Measurements from ENCODE around the gene NRBP1.

The NRBP1 gene

GRCh38 chr2:27428213-27428977, at the start of gene NRBP1:
TSS of gene NRBP1 (plus strand) at chr2:27428631. CDS start at chr2:27433274, 4,643 bp downstream.
- DNase-seq: peak; percentile 86

GRCh38 chr2:27378809-27379290, 49.6 kb upstream of the NRBP1 start:
- DNase-seq: no peak

- no peak for DNase-seq
Measured at GRCh38 chr2:27379383-27379835, 49.0 kb upstream of the NRBP1 start.

DNA sequence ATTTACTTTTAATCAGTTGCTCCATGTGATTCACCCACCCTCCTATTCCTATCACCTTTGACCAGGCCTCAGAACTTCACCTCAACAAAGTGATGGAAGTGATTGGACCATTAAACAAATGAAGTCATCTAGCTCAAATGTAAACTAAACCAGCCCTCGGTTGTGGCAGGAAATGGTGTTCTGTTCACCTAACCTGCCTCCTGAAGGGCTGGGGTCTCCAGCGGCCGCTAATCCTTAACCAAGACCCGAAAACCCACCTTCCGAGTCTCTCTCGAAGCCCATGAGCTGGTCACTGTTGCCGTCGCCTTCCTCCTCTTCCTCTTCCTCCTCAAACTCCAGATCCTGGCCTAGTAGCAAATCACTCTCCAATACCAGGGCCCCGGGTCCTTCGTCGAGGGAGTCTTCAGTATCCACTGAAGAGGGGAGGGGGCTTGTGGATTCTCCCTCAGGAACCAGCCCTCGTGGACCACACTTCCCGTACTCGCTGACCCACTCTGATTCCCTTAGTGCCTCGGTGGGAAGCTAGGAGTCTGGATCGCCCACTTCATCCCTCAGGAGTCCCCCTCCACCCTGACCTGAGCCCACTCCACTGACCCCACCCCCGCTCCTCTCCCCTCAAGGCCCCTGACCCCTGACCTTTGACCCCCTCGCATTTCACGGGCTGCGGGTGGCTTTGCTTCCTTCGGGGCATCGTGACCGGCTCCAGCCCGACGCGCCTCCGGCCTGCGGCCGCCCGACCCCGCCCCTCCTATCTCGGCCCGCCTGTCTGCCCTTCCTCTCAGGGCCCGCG, 48.4 kb upstream of the NRBP1 start:
- no peak for DNase-seq

DNA sequence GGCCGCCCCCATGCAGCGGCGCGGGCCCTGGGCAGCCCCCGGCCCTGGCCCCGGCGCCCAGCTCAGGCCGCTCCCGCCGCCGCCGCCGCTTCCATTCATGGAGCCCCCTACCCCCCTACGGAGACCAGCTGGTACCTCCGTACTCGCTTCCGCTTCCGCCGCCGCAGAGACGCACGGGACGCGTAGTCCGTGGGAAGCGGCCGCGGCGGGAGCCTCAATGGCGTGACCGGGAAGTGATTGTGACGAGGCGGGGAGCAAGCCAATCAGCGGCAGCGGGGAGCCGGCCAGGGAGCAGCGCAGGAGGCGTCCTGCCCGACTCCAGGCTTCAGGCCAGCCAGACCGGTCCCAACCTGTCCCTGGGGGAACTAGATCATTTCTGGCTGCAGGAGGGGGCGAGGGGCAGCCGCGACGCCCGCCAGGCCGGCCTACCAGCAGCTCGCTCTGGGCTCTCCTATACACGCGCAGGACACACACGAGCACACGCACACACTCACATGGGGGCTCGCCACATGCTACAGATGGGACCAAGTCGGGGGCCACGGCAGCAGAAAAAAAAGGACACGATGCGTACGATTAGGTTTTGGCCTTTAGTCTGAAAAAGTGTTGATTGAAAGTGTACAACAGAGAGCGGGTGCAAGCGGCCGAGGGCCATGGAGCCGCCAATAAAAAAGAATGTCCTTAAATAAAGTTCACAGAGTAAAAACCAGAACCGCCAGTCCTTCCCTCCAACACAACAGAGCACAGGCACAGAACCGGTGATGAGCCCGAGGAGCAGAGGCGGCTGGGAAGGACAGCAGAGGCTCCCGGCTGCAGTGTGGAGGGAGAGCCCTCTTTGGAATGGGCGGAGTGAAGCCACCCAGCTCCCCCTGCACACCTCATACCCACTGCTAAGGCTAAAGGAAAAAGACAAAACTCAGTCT, 47.5 kb upstream of the NRBP1 start, which contains the start of gene ZNF513:
TSS of gene ZNF513 (minus strand) at position 109 of the 920 bp plus-strand sequence. CDS start 208 bp downstream, outside the sequence.
- peak; percentile 90 for DNase-seq

DNA sequence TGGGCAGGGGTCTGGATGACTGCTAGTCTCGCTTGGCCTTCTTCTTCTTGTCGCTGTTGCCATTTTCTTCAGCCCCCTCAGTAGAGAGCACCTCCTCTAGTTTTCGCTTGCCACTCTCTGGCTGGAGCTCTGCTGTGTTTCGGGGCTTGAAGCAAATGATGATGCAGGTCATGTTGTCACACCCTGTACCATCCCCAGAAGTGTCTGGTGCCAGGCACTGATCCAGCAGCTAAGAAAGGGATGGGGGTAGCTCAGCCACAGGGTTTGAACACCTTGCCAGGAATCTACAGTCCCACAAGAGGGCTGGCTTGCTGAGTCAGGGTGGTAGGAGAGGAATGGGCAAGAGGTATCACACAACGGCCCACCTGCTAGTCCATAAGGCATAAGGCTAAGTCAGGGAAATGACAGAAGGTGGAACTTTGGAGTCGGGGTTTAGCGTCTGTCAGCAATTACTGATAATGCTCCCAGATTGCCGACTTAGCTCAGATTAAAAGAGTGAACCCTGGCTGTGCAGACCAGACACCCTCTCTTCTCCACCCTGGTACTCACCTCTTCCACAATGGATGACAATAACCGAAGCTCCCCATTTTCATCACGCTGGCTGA, 46.8 kb upstream of the NRBP1 start:
- no peak for DNase-seq

GRCh38 chr2:27390822-27391679, 37.4 kb upstream of the NRBP1 start:
- DNase-seq: no peak

DNA sequence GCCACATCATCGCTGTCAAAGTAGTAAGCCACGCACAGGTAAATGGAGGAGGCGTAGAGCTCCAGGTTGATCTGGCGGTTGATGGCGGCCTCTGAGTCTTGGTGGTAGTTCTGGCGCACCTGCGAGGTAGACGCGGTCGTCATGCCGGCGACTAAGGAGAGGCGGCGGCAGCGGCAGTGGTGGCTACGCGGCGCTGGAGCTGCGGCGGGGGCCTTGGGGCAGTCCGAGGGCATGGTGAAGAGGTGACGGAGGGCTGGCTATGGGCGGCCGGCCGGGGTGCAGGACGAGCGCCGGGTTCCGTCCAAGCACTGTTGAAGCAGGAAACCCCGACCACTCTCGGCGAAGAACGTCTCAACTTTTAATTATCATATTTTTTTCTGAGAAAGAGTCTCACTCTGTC, 35.2 kb upstream of the NRBP1 start:
- no peak for DNase-seq

GRCh38 chr2:27398962-27399361, 29.5 kb upstream of the NRBP1 start:
- DNase-seq: no peak

DNA sequence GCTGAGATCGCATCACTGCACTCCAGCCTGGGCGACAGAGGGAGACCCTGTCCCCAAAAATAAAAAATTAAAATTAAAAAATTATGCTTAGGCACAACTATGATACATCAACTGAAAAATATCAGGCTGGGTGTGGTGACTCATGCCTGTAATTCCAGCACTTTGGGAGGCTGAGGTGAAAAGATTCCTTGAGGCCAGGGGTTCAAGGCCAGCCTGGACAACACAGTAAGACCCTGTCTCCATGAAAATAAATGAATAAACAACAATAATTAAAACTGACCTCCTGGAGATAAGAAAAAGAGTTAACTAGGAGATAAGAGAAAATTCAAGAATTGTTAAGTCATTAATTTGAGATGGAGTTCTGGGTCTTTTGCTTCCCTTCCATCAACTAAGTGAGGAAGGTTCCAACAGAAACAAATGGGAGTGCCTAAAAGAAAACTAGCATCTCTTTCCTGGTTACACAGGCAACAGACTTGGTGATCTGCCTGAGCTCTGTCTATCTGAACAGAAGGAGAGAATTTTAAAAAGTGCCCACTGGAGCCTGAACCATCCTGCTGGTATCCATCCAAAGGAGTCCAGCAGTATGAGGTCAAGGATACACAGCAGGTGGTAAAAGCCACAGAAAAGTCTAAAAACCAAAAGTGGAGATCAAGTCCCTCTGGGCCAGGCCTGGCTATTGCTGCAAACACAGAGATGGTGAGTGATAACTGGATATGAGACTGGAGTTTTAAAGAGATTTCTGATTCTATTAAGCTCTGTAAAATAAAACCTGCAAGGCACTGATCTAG, 27.9 kb upstream of the NRBP1 start:
- DNase-seq: no peak

DNA sequence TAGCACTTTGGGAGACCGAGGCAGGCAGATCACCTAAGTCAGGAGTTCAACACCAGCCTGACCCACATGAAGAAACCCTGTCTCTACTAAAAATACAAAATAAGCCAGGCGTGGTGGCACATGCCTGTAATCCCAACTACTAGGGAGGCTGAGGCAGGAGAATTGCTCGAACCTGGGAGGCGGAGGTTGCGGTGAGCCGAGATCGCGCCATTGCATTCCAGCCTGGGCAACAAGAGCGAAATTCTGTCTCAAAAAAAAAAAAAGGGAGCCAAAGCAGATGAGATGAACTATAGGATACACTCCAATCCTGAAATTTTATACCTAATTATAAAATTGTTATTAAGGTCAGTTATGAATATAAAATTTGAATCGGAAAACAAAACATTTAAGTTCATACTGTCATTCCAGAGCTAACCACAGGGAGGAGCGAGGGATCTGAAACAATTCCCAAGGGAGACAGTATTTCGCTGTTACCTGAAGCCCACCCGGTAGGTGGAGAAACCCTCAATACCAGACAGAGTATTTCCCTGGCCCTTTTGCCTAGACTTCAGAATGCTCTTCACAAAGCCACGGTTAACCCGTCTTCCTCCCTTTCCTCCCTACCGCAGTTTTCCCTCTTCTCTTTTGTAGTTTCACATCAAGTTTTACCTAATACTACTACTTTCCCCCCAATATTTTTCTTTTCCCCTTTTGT, 20.5 kb upstream of the NRBP1 start:
- DNase-seq: no peak

GRCh38 chr2:27408601-27409320, 19.7 kb upstream of the NRBP1 start:
- no peak for DNase-seq

DNA sequence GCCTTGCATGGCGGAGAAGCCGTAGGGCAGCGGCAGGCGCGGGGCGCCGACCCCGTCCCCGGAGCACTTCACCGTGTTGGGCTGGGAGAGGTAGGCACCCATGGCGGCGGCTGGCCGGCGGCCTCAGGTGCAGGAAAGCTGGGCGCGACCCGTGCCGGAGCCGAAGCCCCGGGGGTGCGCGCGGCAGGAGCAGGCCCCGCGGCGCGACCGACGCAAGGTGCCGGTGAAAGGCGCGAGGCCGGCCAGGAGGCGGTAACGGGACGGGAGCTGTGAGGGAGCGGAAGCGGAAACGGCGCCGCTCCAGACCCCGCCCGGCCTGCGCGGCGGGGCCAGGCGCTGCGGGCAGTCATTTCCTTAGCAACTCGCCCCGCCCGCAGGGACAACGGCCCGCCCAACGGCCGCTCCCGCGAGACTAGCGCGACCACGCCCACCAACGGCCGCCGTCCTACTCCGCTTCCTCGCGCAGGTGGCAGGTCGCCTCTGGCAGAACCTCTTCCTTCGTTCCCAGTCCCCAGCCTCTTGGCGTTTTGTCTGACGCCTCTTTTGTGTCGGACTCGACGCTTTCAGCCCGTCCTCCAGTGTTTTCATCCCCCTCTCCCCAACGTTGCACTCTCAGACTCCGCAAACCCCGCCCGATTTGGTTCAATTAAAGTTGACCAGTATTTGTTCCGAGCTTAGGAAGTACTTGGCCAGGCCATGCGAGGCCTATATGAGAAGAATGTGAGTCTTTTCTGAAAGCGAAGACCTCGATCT, 18.9 kb upstream of the NRBP1 start, which contains the start of gene PPM1G:
TSS of gene PPM1G (minus strand) at position 271 of the 753 bp plus-strand sequence. CDS start at position 102, 169 bp downstream.
- DNase-seq: peak; percentile 94

GRCh38 chr2:27412419-27413152, 15.8 kb upstream of the NRBP1 start:
- no peak for DNase-seq

- no peak for DNase-seq
Measured at GRCh38 chr2:27416151-27416550, 12.3 kb upstream of the NRBP1 start.

DNA sequence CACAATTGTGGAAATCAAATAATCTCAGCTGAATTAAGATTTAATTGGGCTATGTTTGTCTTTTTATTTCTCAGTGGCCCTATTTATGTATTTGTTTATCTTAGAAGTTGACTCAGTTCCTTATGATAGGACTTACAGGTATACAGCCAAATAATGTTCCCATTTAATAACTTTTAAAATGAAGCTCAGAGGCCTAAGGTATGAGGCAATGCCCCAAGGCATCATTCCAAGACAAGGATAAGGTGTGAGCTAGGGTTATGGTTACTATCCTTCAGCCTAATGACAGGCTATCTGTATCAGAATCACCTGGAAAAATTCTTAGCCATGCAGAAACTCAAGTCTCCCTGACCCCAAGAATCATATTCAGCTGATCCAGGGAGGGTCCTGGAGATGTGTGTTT, 7.4 kb upstream of the NRBP1 start:
- DNase-seq: no peak

DNA sequence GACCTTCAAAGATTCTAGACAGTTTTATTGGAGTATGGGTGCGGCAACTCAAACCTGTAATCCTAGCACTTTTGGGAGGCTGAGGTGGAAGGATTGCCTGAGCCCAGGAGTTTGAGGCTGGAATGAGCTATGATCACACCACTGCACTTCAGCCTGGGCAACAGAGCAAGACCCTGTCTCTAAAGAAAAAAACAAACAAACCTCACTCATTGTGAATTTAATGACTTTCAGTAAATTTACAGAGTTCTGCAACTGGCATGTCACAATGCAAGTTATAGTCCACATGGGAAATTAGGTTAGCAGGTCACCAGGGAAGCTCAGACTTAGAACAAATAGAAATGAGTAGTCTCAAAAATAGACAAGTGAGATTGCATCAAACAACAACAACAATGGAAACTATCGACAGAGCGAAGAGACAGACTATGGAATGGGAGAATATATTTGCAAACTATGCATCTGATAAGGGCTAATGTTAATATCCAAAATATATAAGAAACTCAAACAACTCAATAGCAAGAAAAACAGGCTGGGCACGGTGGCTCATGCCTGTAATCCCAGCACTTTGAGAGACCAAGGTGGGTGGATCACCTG, 6.7 kb upstream of the NRBP1 start:
- no peak for DNase-seq
